Cerebellar nuclear complex (tissue), 1 donor: Measurements from ENCODE around the gene EIF4ENIF1.
"Not testable (repeated sequence)": the region's sequence is repeated elsewhere in the genome, so short reads cannot be mapped to it uniquely, and the experiment has no call there.

ENCODE experiments used
- DNase-seq, 2 experiments: peaks; one replicate each; lab custom pipeline; 2025; lab: John Stamatoyannopoulos, UW

EIF4ENIF1 gene

GRCh38 chr22:31493355-31493754, 3.7 kb upstream of the EIF4ENIF1 start:
- DNase-seq = not testable (repeated sequence)

GRCh38 chr22:31492151-31492550, 2.5 kb upstream of the EIF4ENIF1 start:
- DNase-seq = no peak

GRCh38 chr22:31491218-31491962, 1.7 kb upstream of the EIF4ENIF1 start:
- no peak for DNase-seq

GRCh38 chr22:31490496-31490925, 869 bp upstream of the EIF4ENIF1 start:
- DNase-seq = peak in 1 of 2 experiments; percentile 28

GRCh38 chr22:31488988-31489617, 539 bp downstream of the EIF4ENIF1 start:
- DNase-seq = no peak

- no peak for DNase-seq
Measured at GRCh38 chr22:31488346-31488883, 1.2 kb downstream of the EIF4ENIF1 start.

GRCh38 chr22:31486951-31487350, 2.7 kb downstream of the EIF4ENIF1 start:
- no peak for DNase-seq

GRCh38 chr22:31486369-31486768, 3.3 kb downstream of the EIF4ENIF1 start:
- DNase-seq = not testable (repeated sequence)

- not testable (repeated sequence) for DNase-seq
Measured at GRCh38 chr22:31482470-31482869, 7.2 kb downstream of the EIF4ENIF1 start.

- no peak for DNase-seq
Measured at GRCh38 chr22:31481129-31481528, 8.5 kb downstream of the EIF4ENIF1 start.

- no peak for DNase-seq
Measured at GRCh38 chr22:31477329-31477728, 12.3 kb downstream of the EIF4ENIF1 start.

- DNase-seq = no peak
Measured at GRCh38 chr22:31475800-31476199, 13.8 kb downstream of the EIF4ENIF1 start.

GRCh38 chr22:31474743-31475142, 14.9 kb downstream of the EIF4ENIF1 start:
- no peak for DNase-seq

GRCh38 chr22:31465307-31465706, 24.3 kb downstream of the EIF4ENIF1 start:
- no peak for DNase-seq

GRCh38 chr22:31461699-31462098, 27.9 kb downstream of the EIF4ENIF1 start:
- no peak for DNase-seq

- no peak for DNase-seq
Measured at GRCh38 chr22:31451709-31452571, 37.7 kb downstream of the EIF4ENIF1 start.

GRCh38 chr22:31449506-31449905, 40.1 kb downstream of the EIF4ENIF1 start:
- no peak for DNase-seq

- no peak for DNase-seq
Measured at GRCh38 chr22:31448382-31448781, 41.3 kb downstream of the EIF4ENIF1 start.

- no peak for DNase-seq
Measured at GRCh38 chr22:31447337-31447736, 42.3 kb downstream of the EIF4ENIF1 start.

GRCh38 chr22:31446767-31447166, 42.9 kb downstream of the EIF4ENIF1 start:
- DNase-seq = no peak

GRCh38 chr22:31446208-31446607, 43.4 kb downstream of the EIF4ENIF1 start:
- DNase-seq = no peak

GRCh38 chr22:31445642-31446041, 44.0 kb downstream of the EIF4ENIF1 start:
- no peak for DNase-seq
